CD14-positive monocyte (primary cell): ENCODE results near the gene TBXAS1. TPM values are rescaled to one million over a fixed set of nuclear protein-coding genes. Genes with fewer than 3 reads are reported as not detected.

Experiments
- DNase-seq, 3 donors: peaks; one replicate each; pipeline ENCODE4 v3.0.0-alpha.2; 2011 to 2022
- H2AFZ ChIP-seq: 2 replicates; pipeline ENCODE4 v1.6.0; 2012; ENCODE audit warnings: mild to moderate bottlenecking, low read depth, low read length, inconsistent platforms; ENCODE audit not compliant: insufficient read depth, poor library complexity, severe bottlenecking
- H3K27ac ChIP-seq, 2 donors: 1 replicate in 1 of 2; 2 replicates in 1 of 2; pipeline ENCODE4 v1.5.1; 2012 to 2013; ENCODE audit warnings: low read length in 2 of 2, control low read depth in 1 of 2, inconsistent platforms in 1 of 2, low read depth in 1 of 2, mild to moderate bottlenecking in 1 of 2
- H3K27me3 ChIP-seq, 2 donors: one replicate each; pipeline versions ENCODE4 v1.6.0 to v1.6.1; 2011 to 2013; ENCODE audit warnings: low read length in 2 of 2; ENCODE audit not compliant: control insufficient read depth in 2 of 2, insufficient read depth in 2 of 2
- H3K36me3 ChIP-seq, 2 donors: replicated peaks in 1 of 2; 1 replicate in 1 of 2; 2 replicates in 1 of 2; pipeline versions ENCODE4 v1.5.1 to v1.6.1; 2012 to 2013; ENCODE audit warnings: low read length in 2 of 2, control low read depth in 1 of 2, inconsistent platforms in 1 of 2, mild to moderate bottlenecking in 1 of 2; ENCODE audit not compliant: insufficient read depth in 2 of 2, control insufficient read depth in 1 of 2
- H3K4me1 ChIP-seq, 2 donors: 1 replicate in 1 of 2; 2 replicates in 1 of 2; pipeline versions ENCODE4 v1.5.1 to v1.6.1; 2012 to 2013; ENCODE audit warnings: low read length in 2 of 2, control low read depth in 1 of 2, inconsistent platforms in 1 of 2, mild to moderate bottlenecking in 1 of 2, moderate library complexity in 1 of 2; ENCODE audit not compliant: insufficient read depth in 2 of 2, control insufficient read depth in 1 of 2
- H3K4me2 ChIP-seq: replicated peaks from 2 replicates; pipeline ENCODE3; 2012; ENCODE audit warnings: low read length, moderate library complexity, mild to moderate bottlenecking; ENCODE audit not compliant: poor library complexity, severe bottlenecking; ENCODE audit errors: extremely low read depth
- H3K4me3 ChIP-seq, 3 experiments: fragments of 200-600 bp in 1 of 3; sonication (generic) in 1 of 3; replicated peaks in 1 of 3; 1 replicate in 2 of 3; 2 replicates in 1 of 3; pipeline ENCODE4 v1.5.1; 2011 to 2013; ENCODE audit warnings: low read length in 3 of 3, mild to moderate bottlenecking in 3 of 3, control low read depth in 2 of 3, low read depth in 2 of 3, inconsistent platforms in 1 of 3, moderate library complexity in 1 of 3
- H3K79me2 ChIP-seq: 2 replicates; pipeline ENCODE4 v1.6.0; 2012; ENCODE audit warnings: mild to moderate bottlenecking, control low read depth, inconsistent platforms, low read length, moderate library complexity; ENCODE audit not compliant: insufficient read depth
- H3K9ac ChIP-seq: 2 replicates; pipeline ENCODE4 v1.6.0; 2017; ENCODE audit warnings: low read length, mild to moderate bottlenecking; ENCODE audit not compliant: insufficient read depth, poor library complexity, severe bottlenecking
- H3K9me3 ChIP-seq, 2 donors: replicated peaks in 1 of 2; 1 replicate in 1 of 2; 2 replicates in 1 of 2; pipeline versions ENCODE4 v1.5.1 to v1.6.1; 2012 to 2013; ENCODE audit warnings: low read length in 2 of 2, control low read depth in 1 of 2; ENCODE audit not compliant: control insufficient read depth in 1 of 2, insufficient read depth in 1 of 2
- H4K20me1 ChIP-seq: 2 replicates; pipeline ENCODE4 v1.6.0; 2012; ENCODE audit warnings: mild to moderate bottlenecking, low read length, control low read depth, moderate library complexity; ENCODE audit not compliant: insufficient read depth
- H3K27ac Mint-ChIP-seq, 7 donors: one replicate each; pipeline ENCODE4 v1.8.0; 2020; ENCODE audit warnings: mild to moderate bottlenecking in 7 of 7, mixed read lengths in 7 of 7, moderate library complexity in 6 of 7, inconsistent platforms in 2 of 7
- H3K27me3 Mint-ChIP-seq, 3 donors: one replicate each; pipeline ENCODE4 v1.8.0; 2021 to 2022; ENCODE audit warnings: low read depth in 3 of 3, mild to moderate bottlenecking in 3 of 3, mixed read lengths in 3 of 3, moderate library complexity in 3 of 3, inconsistent platforms in 1 of 3
- H3K36me3 Mint-ChIP-seq, 2 donors: one replicate each; pipeline ENCODE4 v1.8.0; 2020; ENCODE audit warnings: mixed read lengths in 2 of 2, inconsistent platforms in 1 of 2, mild to moderate bottlenecking in 1 of 2
- H3K4me1 Mint-ChIP-seq: one replicate; pipeline ENCODE4 v1.8.0; 2020; ENCODE audit warnings: mild to moderate bottlenecking, mixed read lengths
- H3K4me3 Mint-ChIP-seq, 2 donors: one replicate each; pipeline ENCODE4 v1.8.0; 2020; ENCODE audit warnings: mild to moderate bottlenecking in 2 of 2, mixed read lengths in 2 of 2, moderate library complexity in 1 of 2
- H3K9me3 Mint-ChIP-seq, 7 donors: one replicate each; pipeline ENCODE4 v1.8.0; 2020 to 2022; ENCODE audit warnings: mixed read lengths in 7 of 7, mild to moderate bottlenecking in 6 of 7, moderate library complexity in 6 of 7, inconsistent platforms in 2 of 7
- WGBS: methylation state at CpG from one replicate; pipeline ENCODE4 v1.1.5; 2013; ENCODE audit warnings: missing lambda C conversion rate; ENCODE audit not compliant: insufficient coverage; 5-methylcytosine and 5-hydroxymethylcytosine counted together
- intact Hi-C, 2 donors: fragments of 100-400 bp; cut with micrococcal nuclease; formaldehyde crosslinking; loops; one replicate each; pipeline versions ENCODE4 v1.15.0 to v1.15.1; 2023
- polyA plus RNA-seq, 3 donors: library from polyadenylated mRNA; depleted of rRNA in 1 of 3; unstranded in 2 of 3; stranded (reverse) in 1 of 3; fragments of 300-500 nt in 2 of 3; fragments of >200 nt in 1 of 3; fragmentation: Illumina TruSeq in 2 of 3; gene quantifications; 1 replicate in 2 of 3; 2 replicates in 1 of 3; pipeline ENCODE4 v1.2.3, GENCODE V29; 2012 to 2021
- TF ChIP-seq, protein P1 (sequence below): fragments of 200-600 bp; IDR thresholded peaks from one replicate; pipeline ENCODE4 v1.8.0; 2022; ENCODE audit warnings: antibody characterized with exemption, mild to moderate bottlenecking

TBXAS1 gene
- polyA plus RNA-seq, 3 donors, result 289 to 335 (median 298) TPM

- Histone ChIP-seq H2AFZ (no peak overlapping the region), H3K36me3 (peaks cover 38 to 71% of the 10 kb centered on the region in 2 donors), H3K4me1 (peaks cover 7 to 23% of the 10 kb centered on the region in 2 donors), H3K9me3 (no peaks in the 10 kb centered on the region), H3K4me2 (no peak overlapping the region), H3K79me2 (peaks cover 23% of the 10 kb centered on the region), H3K9ac (no peak overlapping the region), H3K27me3 (no peaks in the 10 kb centered on the region), H3K27ac (peak overlapping the region in 1 of 2 donors; percentile 60), H4K20me1 (peaks cover 78% of the 10 kb centered on the region), H3K4me3 (no peak overlapping the region)
- peak overlapping the region in 4 of 7 donors; percentile 23 to 68 (median 46) for H3K27ac Mint-ChIP-seq
- no peak overlapping the region for H3K4me3 Mint-ChIP-seq
- peaks cover 45% of the 10 kb centered on the region for H3K4me1 Mint-ChIP-seq
- WGBS, result 93% methylated on average over 3 of the region's 4 CpGs
- peaks cover 70 to 80% of the 10 kb centered on the region in 2 donors for H3K36me3 Mint-ChIP-seq
- DNase-seq, result no peak
- TF ChIP-seq, protein P1, sequence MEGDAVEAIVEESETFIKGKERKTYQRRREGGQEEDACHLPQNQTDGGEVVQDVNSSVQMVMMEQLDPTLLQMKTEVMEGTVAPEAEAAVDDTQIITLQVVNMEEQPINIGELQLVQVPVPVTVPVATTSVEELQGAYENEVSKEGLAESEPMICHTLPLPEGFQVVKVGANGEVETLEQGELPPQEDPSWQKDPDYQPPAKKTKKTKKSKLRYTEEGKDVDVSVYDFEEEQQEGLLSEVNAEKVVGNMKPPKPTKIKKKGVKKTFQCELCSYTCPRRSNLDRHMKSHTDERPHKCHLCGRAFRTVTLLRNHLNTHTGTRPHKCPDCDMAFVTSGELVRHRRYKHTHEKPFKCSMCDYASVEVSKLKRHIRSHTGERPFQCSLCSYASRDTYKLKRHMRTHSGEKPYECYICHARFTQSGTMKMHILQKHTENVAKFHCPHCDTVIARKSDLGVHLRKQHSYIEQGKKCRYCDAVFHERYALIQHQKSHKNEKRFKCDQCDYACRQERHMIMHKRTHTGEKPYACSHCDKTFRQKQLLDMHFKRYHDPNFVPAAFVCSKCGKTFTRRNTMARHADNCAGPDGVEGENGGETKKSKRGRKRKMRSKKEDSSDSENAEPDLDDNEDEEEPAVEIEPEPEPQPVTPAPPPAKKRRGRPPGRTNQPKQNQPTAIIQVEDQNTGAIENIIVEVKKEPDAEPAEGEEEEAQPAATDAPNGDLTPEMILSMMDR, result no peak
- intact Hi-C loops, result no loop called here
- H3K27me3 Mint-ChIP-seq, result peaks cover 0 to 1% (median 0%) of the 10 kb centered on the region in 3 donors
- peaks cover 0 to 5% (median 0%) of the 10 kb centered on the region in 7 donors for H3K9me3 Mint-ChIP-seq
Measured at GRCh38 chr7:140054751-140055150, 225.7 kb downstream of the TBXAS1 start.

DNA sequence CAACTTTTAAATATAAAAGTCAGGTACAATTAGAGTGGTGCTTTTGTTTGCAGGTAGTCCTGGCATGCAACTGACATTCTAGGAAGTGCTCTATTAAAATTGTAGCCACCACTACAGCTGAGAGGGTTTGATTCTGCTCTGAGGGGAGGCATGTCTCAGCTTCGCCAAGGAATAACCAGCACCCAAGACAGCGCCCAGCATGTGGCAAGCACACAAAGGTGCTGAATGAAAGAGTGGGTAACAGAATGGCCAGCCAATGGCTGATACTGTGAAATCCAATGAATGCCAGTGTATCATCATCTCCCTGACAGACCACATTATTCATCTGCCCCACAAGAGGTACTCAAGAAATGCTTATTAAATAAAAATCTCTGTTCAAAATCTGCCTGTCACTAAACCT lies 226.8 kb downstream of the TBXAS1 start:
- intact Hi-C loops, result no loop called here
- H3K27ac ChIP-seq, result no peak overlapping the region

More for the DNA sequence above, 226.8 kb downstream of the TBXAS1 start:
- H4K20me1 ChIP-seq, result peaks cover 81% of the 10 kb centered on the region
- H3K27me3 ChIP-seq, result no peaks in the 10 kb centered on the region
- peaks cover 14 to 34% of the 10 kb centered on the region in 2 donors for H3K4me1 ChIP-seq
- Mint-ChIP-seq H3K27me3 (peaks cover 0 to 3% (median 1%) of the 10 kb centered on the region in 3 donors), H3K4me1 (peaks cover 55% of the 10 kb centered on the region), H3K4me3 (no peak overlapping the region), H3K9me3 (peaks cover 0 to 8% (median 0%) of the 10 kb centered on the region in 7 donors), H3K36me3 (peaks cover 64 to 74% of the 10 kb centered on the region in 2 donors), H3K27ac (no peak overlapping the region)
- no peak overlapping the region for H3K4me2 ChIP-seq
- no peak overlapping the region for H2AFZ ChIP-seq
- H3K4me3 ChIP-seq, result no peak overlapping the region
- no peak overlapping the region for H3K9ac ChIP-seq
- no CpG with 5 or more reads among the region's 2 CpGs for WGBS
- TF ChIP-seq, protein P1, result no peak
- DNase-seq, result no peak
- H3K79me2 ChIP-seq, result peaks cover 33% of the 10 kb centered on the region
- H3K9me3 ChIP-seq, result no peaks in the 10 kb centered on the region
- H3K36me3 ChIP-seq, result peaks cover 38 to 60% of the 10 kb centered on the region in 2 donors
